Activated CD8-positive, alpha-beta memory T cell treated with anti-CD3 and anti-CD28 coated beads, Interleukin-2, amount 50 U/mL, for 24 hours (primary cell): Measurements from ENCODE around the gene LRRC23.
"Not testable (repeated sequence)": the region's sequence is repeated elsewhere in the genome, so short reads cannot be mapped to it uniquely, and the experiment has no call there.

Experiments used
- DNase-seq: peaks from one replicate; pipeline ENCODE4 v3.0.0-alpha.2; 2020; ENCODE audit errors: extremely low read depth

LRRC23 gene

DNA sequence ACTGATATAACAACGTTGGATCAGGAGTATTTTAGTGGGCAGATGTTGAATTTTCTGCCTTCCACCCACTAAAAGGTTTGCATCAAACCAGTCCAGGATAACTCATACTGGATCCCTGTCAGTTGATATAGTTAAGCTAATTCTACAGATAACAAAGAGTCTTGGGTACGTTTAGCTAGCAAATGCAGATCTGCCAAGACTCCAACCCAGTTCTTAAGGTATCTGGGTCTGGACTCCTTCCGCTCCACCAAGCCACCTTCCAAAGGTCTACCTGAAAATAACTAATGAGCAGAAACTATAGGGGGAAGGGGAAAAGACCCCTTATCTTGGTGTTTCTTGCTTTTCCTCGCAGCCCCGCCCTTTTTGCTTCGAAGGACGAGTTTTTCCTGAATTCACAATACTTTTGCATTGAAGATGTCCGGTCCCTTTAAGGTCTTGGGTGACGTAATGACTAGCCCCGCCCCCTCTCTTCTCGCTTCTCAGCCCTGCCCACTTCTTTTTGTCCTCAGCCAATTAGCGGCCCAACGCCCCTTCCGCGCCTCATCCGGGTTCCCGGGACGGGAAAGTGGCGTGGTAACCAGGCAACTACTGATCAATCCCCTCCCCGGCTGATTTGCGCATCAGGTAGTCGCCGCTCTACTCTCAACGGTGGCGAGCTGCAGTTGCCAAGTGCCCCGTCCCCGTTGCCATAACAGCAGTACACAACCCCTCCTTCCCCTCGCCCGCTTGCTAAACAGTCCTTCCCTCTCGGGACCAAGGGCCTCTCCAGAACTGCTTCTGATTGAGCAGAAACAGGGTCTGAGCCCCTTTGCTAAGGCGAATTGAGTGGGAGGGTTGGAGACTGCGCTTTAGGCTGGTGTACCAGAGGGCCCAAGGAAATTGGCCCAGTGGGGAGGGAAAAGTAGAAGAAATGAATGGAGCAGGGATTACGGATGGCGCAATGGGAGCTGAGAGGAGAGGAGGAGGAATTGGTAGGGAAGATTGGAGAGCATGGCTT, at the start of gene LRRC23:
Gene LRRC23 (plus strand): TSS at position 543 of the 997 bp plus-strand sequence. CDS start 812 bp downstream, outside the sequence.
- DNase-seq, result peak; percentile 98

DNA sequence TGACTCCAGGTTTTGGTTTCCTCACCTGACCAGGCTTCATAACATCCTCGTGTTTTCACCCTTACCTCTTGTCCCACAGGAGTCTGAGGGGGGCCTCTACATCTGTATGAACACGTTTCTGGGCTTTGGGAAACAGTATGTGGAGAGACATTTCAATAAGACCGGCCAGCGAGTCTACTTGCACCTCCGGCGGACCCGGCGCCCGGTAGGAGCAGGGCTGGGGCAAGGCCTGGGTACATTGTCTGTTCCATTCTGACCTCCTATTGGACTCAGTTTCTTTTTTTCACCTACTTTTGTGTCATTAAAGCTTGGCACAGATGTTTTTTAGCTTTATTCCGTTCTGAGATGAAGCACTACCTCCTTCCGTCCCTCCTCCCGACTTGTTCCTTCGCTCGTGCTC, 49.3 kb upstream of the LRRC23 start:
- no peak for DNase-seq

DNA sequence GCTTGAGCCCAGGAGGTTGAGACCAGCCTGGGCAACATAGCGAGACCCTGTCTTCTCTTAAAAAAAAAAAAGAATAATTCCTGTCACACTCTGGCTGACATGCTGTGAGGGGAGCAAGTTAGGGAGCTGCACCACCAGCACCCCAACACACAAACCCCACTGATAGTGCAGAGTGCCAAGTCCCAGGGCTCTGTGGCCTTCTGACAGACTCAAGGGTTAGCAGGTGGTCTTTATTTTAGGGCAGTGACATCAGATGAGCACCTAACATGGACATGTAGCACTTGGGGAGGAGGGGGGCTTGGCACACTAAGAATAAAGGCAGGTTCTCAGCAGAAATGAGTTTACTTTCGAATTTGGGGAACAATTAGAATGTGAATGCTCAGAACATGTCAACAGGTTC, 45.8 kb upstream of the LRRC23 start:
- DNase-seq, result no peak

GRCh38 chr12:6860116-6860515, 44.5 kb upstream of the LRRC23 start:
- no peak for DNase-seq

DNA sequence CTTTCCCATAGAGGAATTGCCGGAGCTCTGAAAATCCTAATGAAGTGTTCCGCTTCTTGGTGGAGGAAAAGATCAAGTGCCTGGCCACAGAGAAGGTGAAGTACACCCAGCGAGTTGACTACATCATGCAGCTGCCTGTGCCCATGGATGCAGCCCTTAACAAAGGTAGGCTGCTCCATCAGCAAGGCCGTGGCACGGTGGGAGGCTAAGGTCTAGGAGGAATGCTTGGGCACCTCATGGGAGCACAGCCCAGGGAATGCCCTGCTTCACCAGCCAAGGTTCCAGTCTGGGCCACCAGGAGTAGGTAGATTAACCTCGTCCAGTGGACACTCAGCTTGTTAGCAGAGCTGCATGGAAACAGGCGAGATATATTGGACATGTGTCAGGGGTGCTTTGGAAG, 43.7 kb upstream of the LRRC23 start:
- no peak for DNase-seq

- no peak for DNase-seq
Observed at GRCh38 chr12:6861391-6861790, 43.2 kb upstream of the LRRC23 start.

DNA sequence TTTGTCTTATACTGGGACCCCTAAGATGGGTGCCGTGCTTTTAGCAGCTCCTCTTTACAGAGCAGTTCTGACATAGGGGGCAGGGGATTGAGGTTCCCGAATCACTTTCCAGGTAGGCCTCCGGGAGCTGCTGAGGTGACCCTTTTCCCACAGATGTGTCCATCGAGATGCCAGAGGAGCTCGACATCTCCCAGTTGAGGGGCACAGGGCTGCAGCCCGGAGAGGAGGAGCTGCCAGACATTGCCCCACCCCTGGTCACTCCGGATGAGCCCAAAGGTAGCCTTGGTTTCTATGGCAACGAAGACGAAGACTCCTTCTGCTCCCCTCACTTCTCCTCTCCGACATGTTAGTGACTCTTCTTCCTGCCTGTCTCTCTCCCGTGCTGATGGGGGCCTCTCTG, 41.6 kb upstream of the LRRC23 start:
- no peak for DNase-seq

DNA sequence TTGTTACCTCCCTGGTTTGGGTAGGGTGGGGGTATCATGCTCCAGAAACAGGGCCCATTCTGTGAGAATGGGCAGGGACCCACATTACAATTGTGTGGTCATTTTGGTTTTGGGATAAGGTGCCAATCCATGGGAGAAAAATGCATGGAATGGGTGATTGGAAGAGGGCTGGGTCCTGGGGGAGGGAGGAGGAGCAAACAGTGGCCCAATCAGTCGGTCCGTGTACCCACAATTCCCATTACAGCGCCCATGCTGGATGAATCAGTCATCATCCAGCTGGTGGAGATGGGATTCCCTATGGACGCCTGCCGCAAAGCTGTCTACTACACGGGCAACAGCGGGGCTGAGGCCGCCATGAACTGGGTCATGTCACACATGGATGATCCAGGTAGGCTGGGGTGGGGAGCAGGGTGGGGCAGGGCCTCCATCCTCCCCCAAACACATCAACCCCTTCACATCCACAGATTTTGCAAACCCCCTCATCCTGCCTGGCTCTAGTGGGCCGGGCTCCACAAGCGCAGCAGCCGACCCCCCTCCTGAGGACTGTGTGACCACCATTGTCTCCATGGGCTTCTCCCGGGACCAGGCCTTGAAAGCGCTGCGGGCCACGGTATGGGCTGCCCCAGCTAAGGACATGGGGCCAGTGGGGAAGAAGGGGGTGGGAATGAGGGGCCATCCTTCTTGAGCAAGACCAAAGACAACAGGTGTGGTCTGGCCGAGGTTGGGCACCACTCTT, 40.9 kb upstream of the LRRC23 start:
- DNase-seq, result no peak

DNA sequence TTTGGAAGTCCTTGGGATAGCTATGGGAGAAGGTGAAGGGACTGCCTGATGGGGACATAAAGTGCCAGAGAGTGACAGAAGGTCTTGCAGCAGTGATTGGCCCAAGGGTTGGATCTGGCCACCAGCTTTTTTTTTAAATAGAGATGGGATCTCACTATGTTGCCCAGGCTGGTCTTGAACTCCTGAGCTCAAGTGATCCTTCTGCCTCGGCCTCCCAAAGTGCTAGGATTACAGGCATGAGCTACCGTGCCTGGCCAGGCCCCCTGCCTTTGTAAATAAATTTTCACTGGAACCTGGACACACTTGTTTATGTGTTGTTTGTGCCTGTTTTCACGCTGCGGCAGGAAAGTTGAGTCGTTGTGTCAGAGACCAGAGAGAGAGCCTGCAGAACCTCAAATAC, 39.3 kb upstream of the LRRC23 start:
- not testable (repeated sequence) for DNase-seq

- no peak for DNase-seq
Observed at GRCh38 chr12:6866163-6866919, 38.3 kb upstream of the LRRC23 start.

DNA sequence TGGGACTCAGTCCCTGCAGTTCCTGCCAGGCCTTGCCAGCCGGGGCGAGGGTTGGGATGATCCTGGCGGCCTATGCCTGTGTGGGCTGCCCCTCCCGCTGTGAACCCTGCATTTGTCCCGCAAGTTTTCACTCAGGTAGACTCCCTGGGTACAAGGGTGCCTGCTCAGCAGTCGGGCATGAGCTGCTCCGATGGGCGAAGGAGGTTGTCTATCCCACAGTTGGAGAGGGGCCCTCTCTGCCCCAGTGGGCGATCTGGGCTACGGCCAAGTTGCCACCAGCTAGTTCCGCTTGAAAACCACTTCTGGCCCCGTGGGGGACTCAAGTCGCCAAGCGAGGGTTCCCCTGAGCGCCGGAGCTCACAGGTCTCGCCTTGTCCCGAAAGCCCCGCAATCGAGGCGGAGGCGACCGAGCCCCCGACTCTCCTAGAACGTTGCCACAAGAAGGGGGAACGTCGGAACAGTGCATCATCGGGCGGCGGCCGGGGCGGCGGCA, 37.7 kb upstream of the LRRC23 start:
- no peak for DNase-seq

- DNase-seq, result no peak
Observed at GRCh38 chr12:6867413-6868210, 37.0 kb upstream of the LRRC23 start, which contains the start of gene TPI1. Gene TPI1 (plus strand): TSS chr12:6867531. CDS start chr12:6867567, 36 bp downstream.

- no peak for DNase-seq
Observed at GRCh38 chr12:6868211-6869048, 36.2 kb upstream of the LRRC23 start.

DNA sequence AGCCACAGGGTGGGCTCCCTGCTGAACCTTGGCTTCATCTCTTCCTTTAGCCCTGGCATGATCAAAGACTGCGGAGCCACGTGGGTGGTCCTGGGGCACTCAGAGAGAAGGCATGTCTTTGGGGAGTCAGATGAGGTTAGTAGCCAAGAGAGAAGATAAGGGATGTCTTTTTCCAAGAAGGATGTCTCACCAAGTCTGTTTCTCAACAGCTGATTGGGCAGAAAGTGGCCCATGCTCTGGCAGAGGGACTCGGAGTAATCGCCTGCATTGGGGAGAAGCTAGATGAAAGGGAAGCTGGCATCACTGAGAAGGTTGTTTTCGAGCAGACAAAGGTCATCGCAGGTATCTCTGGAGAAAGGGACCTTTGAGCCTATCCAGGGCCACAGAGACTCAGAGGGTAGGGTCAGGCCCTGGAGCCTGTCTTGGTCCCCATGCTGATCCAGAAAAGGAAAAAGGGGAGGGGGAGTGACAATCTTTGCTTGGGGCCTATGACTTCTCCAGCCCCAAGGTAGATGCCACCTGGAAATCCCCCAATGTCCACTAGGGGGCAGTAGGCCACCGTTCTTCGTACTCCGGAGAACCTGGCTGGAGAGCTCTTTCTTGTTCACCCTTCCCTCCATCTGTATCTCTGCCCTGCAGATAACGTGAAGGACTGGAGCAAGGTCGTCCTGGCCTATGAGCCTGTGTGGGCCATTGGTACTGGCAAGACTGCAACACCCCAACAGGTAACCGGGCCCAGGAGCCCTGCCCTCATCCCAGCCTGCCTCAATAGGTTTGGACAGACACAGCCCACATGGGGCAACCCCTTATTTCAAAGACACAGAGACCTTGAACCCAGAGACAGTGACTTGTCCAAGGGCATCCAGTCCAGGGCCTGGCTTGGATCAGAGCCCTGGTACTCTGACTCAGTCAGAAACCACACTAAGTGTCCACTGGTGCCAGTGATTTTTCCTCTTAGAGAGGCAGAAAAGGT, 35.3 kb upstream of the LRRC23 start:
- DNase-seq, result no peak

- DNase-seq, result not testable (repeated sequence)
Observed at GRCh38 chr12:6870304-6870703, 34.3 kb upstream of the LRRC23 start.

GRCh38 chr12:6871052-6871957, 33.3 kb upstream of the LRRC23 start:
- no peak for DNase-seq
